Panc1 (cell line): Measurements from ENCODE around the gene PSMA5.

Source experiments
- CTCF ChIP-seq: fragments of 450-650 bp; IDR thresholded peaks from 2 replicates; pipeline ENCODE4 v1.5.1; 2017; ENCODE audit warnings: mild to moderate bottlenecking
- POLR2AphosphoS5 ChIP-seq: IDR thresholded peaks from 2 replicates; pipeline ENCODE4 v1.6.1; 2012; ENCODE audit warnings: mild to moderate bottlenecking, low read depth, low read length, moderate library complexity
- REST ChIP-seq, 2 experiments: IDR thresholded peaks; 2 replicates each; pipeline ENCODE4 v1.6.1; 2011 to 2012; ENCODE audit warnings: low read depth in 2 of 2, control low read depth in 1 of 2, low read length in 1 of 2, mild to moderate bottlenecking in 1 of 2, moderate library complexity in 1 of 2; ENCODE audit not compliant: insufficient read depth in 1 of 2
- TCF7L2 ChIP-seq: IDR thresholded peaks from 2 replicates; pipeline ENCODE4 v1.6.1; 2011; ENCODE audit warnings: mild to moderate bottlenecking, low read depth, low read length, inconsistent platforms

GRCh38 chr1:109392037-109392787 is 34.0 kb downstream of the PSMA5 start:
- TF ChIP-seq CTCF (no peak), REST (IDR thresholded peaks at IDR 0.05; ENCODE audit: insufficient read depth in 1 of 2, low read depth in 2 of 2, low read length in 1 of 2) (no peak), POLR2AphosphoS5 (no peak), TCF7L2 (no peak)
